C4-2B (cell line): ENCODE data around the gene WDR49.

Source experiments
- ZFX ChIP-seq: fragments of 450-650 bp; IDR thresholded peaks from 2 replicates; pipeline ENCODE4 v1.6.1; 2017
- TF ChIP-seq, protein P1 (sequence below): fragments of 450-650 bp; conservative IDR thresholded peaks from 2 replicates; pipeline ENCODE4 v1.5.1; 2017; ENCODE audit warnings: mild to moderate bottlenecking

DNA sequence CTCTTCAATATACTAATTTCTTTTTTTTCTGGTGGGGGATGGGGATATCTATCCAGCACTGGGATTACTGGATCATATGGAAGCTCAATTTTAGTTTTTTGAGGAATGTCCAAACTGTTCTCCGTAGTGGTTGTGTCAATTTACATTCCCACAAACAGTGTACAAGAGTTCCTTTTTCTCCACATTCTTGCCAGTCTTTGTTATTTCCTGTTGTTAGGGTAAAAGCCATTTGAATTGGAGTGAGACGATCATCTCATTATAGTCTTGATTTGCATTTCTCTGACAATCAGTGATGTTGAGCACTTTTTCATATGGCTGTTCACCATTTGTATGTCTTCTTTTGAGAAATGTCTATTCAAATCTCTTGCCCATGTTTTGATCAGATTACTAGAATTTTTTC lies 12.8 kb upstream of the WDR49 start:
- TF ChIP-seq, protein P1, sequence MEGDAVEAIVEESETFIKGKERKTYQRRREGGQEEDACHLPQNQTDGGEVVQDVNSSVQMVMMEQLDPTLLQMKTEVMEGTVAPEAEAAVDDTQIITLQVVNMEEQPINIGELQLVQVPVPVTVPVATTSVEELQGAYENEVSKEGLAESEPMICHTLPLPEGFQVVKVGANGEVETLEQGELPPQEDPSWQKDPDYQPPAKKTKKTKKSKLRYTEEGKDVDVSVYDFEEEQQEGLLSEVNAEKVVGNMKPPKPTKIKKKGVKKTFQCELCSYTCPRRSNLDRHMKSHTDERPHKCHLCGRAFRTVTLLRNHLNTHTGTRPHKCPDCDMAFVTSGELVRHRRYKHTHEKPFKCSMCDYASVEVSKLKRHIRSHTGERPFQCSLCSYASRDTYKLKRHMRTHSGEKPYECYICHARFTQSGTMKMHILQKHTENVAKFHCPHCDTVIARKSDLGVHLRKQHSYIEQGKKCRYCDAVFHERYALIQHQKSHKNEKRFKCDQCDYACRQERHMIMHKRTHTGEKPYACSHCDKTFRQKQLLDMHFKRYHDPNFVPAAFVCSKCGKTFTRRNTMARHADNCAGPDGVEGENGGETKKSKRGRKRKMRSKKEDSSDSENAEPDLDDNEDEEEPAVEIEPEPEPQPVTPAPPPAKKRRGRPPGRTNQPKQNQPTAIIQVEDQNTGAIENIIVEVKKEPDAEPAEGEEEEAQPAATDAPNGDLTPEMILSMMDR: no peak
- TF ChIP-seq ZFX: no peak
